ENCODE results near the gene NCS1.

The NCS1 gene

DNA sequence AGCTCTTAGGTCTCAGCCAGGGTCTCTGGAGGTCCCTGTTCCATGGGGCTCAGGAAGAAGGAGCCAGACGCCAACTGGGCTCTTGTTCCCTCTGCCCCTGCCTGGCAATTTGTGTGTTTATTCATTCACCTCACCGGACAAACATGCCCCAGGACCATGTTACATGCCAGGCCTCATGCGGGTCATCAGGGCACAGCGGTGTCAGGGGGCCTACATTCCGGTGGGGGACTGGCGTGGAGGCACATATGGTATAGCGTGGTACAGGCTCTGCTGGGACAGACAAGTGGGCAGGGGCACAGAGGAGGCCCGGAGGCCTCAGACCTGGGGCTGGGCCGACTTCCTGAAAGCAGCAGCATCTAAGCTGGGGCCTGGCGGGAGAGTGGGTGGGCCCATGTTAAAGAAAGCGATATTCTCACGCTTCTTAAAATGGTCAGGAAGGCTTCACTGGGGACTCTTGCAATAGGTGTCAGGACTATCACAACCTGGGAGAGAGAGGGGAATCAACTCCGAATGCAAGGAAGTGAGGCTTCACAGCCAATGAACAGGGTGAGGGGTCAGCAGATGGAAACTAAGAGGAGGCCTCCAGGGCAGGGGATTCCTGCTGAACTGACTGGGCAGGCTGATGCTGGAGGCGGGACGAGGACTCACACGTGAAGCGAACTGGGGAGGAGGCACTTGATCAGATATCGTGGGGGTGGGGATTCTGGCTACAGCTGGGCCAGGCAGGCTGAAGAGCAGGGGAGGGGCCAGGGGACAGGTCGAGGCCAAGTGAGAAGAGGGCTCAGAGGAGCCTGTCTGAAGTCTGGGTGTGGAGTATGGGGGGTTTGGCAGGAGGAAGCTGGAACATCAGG lies 41.9 kb downstream of the NCS1 start:
- Histone ChIP-seq H3K4me1 (ENCODE audit: control insufficient read depth, low read length) (no peaks in the 10 kb centered on the region), H3K4me2 (ENCODE audit: low read length) (no peak overlapping the region), H3F3A (ENCODE audit: control insufficient read depth, insufficient read depth) (no peaks in the 10 kb centered on the region), H3K36me3 (ENCODE audit: control insufficient read depth, low read length) (no peaks in the 10 kb centered on the region), H3K79me2 (ENCODE audit: control insufficient read depth, low read length) (no peaks in the 10 kb centered on the region), H3K9me3 (ENCODE audit: control insufficient read depth, insufficient read depth, low read length) (no peaks in the 10 kb centered on the region), H4K20me1 (ENCODE audit: control insufficient read depth, insufficient read depth, low read depth, low read length) (no peaks in the 10 kb centered on the region), H3K4me3 (ENCODE audit: low read length) (no peak overlapping the region), H3K27me3 (ENCODE audit: control insufficient read depth, low read length) (peaks cover 9% of the 10 kb centered on the region; the same call in 1 of the 2 replicates), H3K9me2 (replicated peaks; ENCODE audit: control insufficient read depth, low read length) (no peaks in the 10 kb centered on the region), H3K27ac (ENCODE audit: low read depth, low read length) (no peak overlapping the region)
- TF ChIP-seq CTCF (IDR thresholded peaks at IDR 0.05; ENCODE audit: low read depth, low read length, poor library complexity, severe bottlenecking) (no peak), EZH2phosphoT487 (IDR thresholded peaks at IDR 0.05; ENCODE audit: borderline replicate concordance, low read length) (no peak)

- no peak overlapping the region for H3K4me3 ChIP-seq (ENCODE audit: low read length)
- H3K4me1 ChIP-seq (ENCODE audit: control insufficient read depth, low read length), result no peaks in the 10 kb centered on the region
- H3K4me2 ChIP-seq (ENCODE audit: low read length), result no peak overlapping the region
- H3K27ac ChIP-seq (ENCODE audit: low read depth, low read length), result no peak overlapping the region
- H3F3A ChIP-seq (ENCODE audit: control insufficient read depth, insufficient read depth), result no peaks in the 10 kb centered on the region
- H3K9me2 ChIP-seq (replicated peaks; ENCODE audit: control insufficient read depth, low read length), result no peaks in the 10 kb centered on the region
- TF ChIP-seq EZH2phosphoT487 (IDR thresholded peaks at IDR 0.05; ENCODE audit: borderline replicate concordance, low read length) (no peak), CTCF (IDR thresholded peaks at IDR 0.05; ENCODE audit: low read depth, low read length, poor library complexity, severe bottlenecking) (no peak)
- H3K9me3 ChIP-seq (ENCODE audit: control insufficient read depth, insufficient read depth, low read length), result no peaks in the 10 kb centered on the region
- no peaks in the 10 kb centered on the region for H3K36me3 ChIP-seq (ENCODE audit: control insufficient read depth, low read length)
- H4K20me1 ChIP-seq (ENCODE audit: control insufficient read depth, insufficient read depth, low read depth, low read length), result no peaks in the 10 kb centered on the region
- peaks cover 9% of the 10 kb centered on the region; the same call in 1 of the 2 replicates for H3K27me3 ChIP-seq (ENCODE audit: control insufficient read depth, low read length)
- H3K79me2 ChIP-seq (ENCODE audit: control insufficient read depth, low read length), result no peaks in the 10 kb centered on the region
Observed at GRCh38 chr9:130214776-130215340, 42.7 kb downstream of the NCS1 start.

DNA sequence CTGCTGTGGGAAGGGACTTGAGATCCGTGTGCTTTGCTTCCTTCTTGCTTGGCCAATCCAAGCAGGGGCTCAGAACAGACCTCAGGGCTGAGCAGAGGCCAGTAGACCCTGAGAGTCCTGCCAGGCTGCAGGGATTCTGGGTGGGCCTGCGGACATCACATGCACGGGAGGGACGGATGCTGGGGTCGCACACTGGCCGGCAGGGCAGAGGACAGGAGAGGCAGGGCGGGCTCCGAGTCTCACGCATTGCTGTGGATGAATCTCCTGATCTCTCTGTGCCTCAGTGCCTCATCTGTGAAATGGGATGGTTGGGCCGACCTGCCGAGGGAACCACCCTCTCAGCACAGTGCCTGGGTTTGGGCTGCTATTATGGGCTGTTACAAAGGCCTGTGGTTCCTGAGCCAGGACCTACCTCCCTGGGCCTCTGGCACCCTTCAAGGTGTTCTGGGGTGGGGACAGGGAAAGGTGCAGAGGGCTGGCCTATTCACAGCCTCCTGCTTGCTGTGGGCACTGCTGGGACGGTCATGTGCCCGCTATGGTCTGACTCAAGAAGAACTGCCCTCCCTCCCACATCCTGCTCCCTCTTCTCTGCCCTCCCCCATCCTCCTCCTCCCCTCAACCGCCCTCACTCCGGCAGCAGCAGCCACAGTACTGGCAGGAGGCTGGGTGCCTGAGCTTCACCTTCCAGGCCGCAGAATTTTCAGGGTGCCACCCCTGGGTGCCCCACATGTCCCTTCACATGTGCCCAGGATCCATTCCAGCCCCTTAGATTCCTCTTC lies 43.3 kb downstream of the NCS1 start:
- Histone ChIP-seq H3F3A (ENCODE audit: control insufficient read depth, insufficient read depth) (no peaks in the 10 kb centered on the region), H3K27me3 (ENCODE audit: control insufficient read depth, low read length) (peaks cover 9% of the 10 kb centered on the region; the same call in 1 of the 2 replicates), H3K4me3 (ENCODE audit: low read length) (no peak overlapping the region), H3K36me3 (ENCODE audit: control insufficient read depth, low read length) (no peaks in the 10 kb centered on the region), H3K9me2 (replicated peaks; ENCODE audit: control insufficient read depth, low read length) (no peaks in the 10 kb centered on the region), H3K27ac (ENCODE audit: low read depth, low read length) (no peak overlapping the region), H3K9me3 (ENCODE audit: control insufficient read depth, insufficient read depth, low read length) (no peaks in the 10 kb centered on the region), H3K79me2 (ENCODE audit: control insufficient read depth, low read length) (no peaks in the 10 kb centered on the region), H3K4me2 (ENCODE audit: low read length) (no peak overlapping the region), H3K4me1 (ENCODE audit: control insufficient read depth, low read length) (no peaks in the 10 kb centered on the region), H4K20me1 (ENCODE audit: control insufficient read depth, insufficient read depth, low read depth, low read length) (no peaks in the 10 kb centered on the region)
- no peak for TF ChIP-seq EZH2phosphoT487 (IDR thresholded peaks at IDR 0.05; ENCODE audit: borderline replicate concordance, low read length)
- TF ChIP-seq CTCF (IDR thresholded peaks at IDR 0.05; ENCODE audit: low read depth, low read length, poor library complexity, severe bottlenecking), result no peak

Measured in DOHH2 (cell line).